ENCODE data around the gene ENPEP. TPM values are rescaled to one million over a fixed set of nuclear protein-coding genes. Genes with fewer than 3 reads are reported as not detected.

ENPEP gene
- total and polyA plus RNA-seq, 9 of the 15 experiments (the other 6 are each of a cell fraction or from before 2014, with no cell fraction given) = 0.01 TPM; not detected in 7

- no peak for TF ChIP-seq RBM15 (IDR thresholded peaks at IDR 0.05; ENCODE audit: insufficient read depth, low read length)
- no peak for TF ChIP-seq TCF7 (IDR thresholded peaks at IDR 0.05; ENCODE audit: borderline replicate concordance)
- TF ChIP-seq CHD1 (IDR thresholded peaks at IDR 0.05; ENCODE audit: low read length) = no peak
- TF ChIP-seq BACH1 (tag; IDR thresholded peaks at IDR 0.05) = no peak
- TF ChIP-seq RERE (CRISPR knock-in tag; IDR thresholded peaks at IDR 0.05; ENCODE audit: borderline replicate concordance) = no peak
These were observed 121.6 kb downstream of the ENPEP start (continued) for GRCh38 chr4:110597582-110597981.

GRCh38 chr4:110602061-110602460 lies 126.1 kb downstream of the ENPEP start:
- WGBS (ENCODE audit: insufficient coverage, low coverage, missing lambda C conversion rate) = 3% methylated on average over 2 of the region's 2 CpGs
- ATAC-seq (no peak), DNase-seq (ENCODE audit: extremely low read depth in 1 of 4, low spot score in 3 of 4) (no peak), FAIRE-seq (no peak)
- Histone ChIP-seq H3K9me3 (replicated peaks; ENCODE audit: control insufficient read depth, insufficient read depth, low read depth, low read length) (no peaks in the 10 kb centered on the region), H3K36me3 (ENCODE audit: control insufficient read depth, insufficient read depth, low read length) (no peaks in the 10 kb centered on the region), H3K27ac (ENCODE audit: extremely low read depth, low read depth, low read length) (no peak overlapping the region), H2AFZ (ENCODE audit: low read depth, low read length) (no peak overlapping the region), H3K9ac (ENCODE audit: insufficient read depth in 1 of 2, low read depth in 2 of 2, low read length in 2 of 2) (no peak overlapping the region), H3K4me3 (no peak overlapping the region), H3K9me1 (ENCODE audit: control insufficient read depth, insufficient read depth, low read length) (no peaks in the 10 kb centered on the region), H3K4me2 (ENCODE audit: insufficient read depth, low read length) (no peak overlapping the region), H3K4me1 (replicated peaks in 1 of 2; ENCODE audit: control insufficient read depth in 2 of 2, insufficient read depth in 2 of 2, low read length in 2 of 2) (no peaks in the 10 kb centered on the region), H3K79me2 (ENCODE audit: control insufficient read depth, insufficient read depth, low read length) (no peaks in the 10 kb centered on the region), H3K27me3 (ENCODE audit: control insufficient read depth in 2 of 2, insufficient read depth in 2 of 2, low read length in 2 of 2) (no peaks in the 10 kb centered on the region), H4K20me1 (replicated peaks; ENCODE audit: control insufficient read depth, insufficient read depth, low read length) (no peaks in the 10 kb centered on the region)
- POLR2A ChIA-PET = no interaction called here
- in situ Hi-C loops (cut with MboI) = no loop called here
- intact Hi-C loops (cut with micrococcal nuclease) = no loop called here
- CTCF ChIA-PET (ENCODE audit: low intra/inter-chr PET ratio) = no interaction called here
- no TSS peak for BruUV-seq (replicated peaks)
- TF ChIP-seq HDAC6 (IDR thresholded peaks at IDR 0.05; ENCODE audit: low read depth, low read length) = no peak
- TF ChIP-seq YY1 (IDR thresholded peaks at IDR 0.05; ENCODE audit: borderline replicate concordance in 1 of 3, control insufficient read depth in 1 of 3, extremely low read depth in 1 of 3, insufficient read depth in 3 of 3, insufficient read length in 1 of 3, insufficient replicate concordance in 2 of 3, low read depth in 1 of 3, low read length in 2 of 3) = no peak
- TF ChIP-seq ZKSCAN1 (IDR thresholded peaks at IDR 0.05; ENCODE audit: low read depth, low read length) = no peak
- TF ChIP-seq IFI16 (CRISPR knock-in tag; IDR thresholded peaks at IDR 0.05) = no peak
- no peak for TF ChIP-seq PBX2 (CRISPR knock-in tag; IDR thresholded peaks at IDR 0.05; ENCODE audit: low read depth)
- no peak for TF ChIP-seq PBX2 (tag; conservative IDR thresholded peaks at IDR 0.05; ENCODE audit: low read depth)

Measured in K562 (cell line).